ENCODE results near the gene RC3H1.

DNA sequence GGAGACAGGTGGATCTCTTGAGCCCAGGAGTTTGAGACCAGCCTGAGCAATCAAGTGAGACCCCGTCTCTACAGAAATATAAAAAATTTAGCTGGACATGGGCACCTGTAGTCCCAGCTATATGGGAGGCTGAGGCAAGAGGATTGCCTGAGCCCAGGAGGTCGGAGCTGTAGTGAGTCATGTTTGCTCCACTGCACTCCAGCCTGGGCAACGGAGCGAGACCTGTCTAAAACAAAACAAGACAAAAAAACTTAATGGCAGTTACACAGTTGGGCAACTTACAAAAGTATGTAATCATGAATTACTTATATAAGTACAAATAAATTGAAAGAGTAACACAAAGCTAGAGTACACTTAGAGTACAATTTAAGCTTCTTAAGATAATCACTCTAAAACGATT is 25.2 kb downstream of the RC3H1 start:
- no peak for TF ChIP-seq POLR2AphosphoS5 (IDR thresholded peaks at IDR 0.05; ENCODE audit: low read depth, low read length)
- TF ChIP-seq, protein P1, sequence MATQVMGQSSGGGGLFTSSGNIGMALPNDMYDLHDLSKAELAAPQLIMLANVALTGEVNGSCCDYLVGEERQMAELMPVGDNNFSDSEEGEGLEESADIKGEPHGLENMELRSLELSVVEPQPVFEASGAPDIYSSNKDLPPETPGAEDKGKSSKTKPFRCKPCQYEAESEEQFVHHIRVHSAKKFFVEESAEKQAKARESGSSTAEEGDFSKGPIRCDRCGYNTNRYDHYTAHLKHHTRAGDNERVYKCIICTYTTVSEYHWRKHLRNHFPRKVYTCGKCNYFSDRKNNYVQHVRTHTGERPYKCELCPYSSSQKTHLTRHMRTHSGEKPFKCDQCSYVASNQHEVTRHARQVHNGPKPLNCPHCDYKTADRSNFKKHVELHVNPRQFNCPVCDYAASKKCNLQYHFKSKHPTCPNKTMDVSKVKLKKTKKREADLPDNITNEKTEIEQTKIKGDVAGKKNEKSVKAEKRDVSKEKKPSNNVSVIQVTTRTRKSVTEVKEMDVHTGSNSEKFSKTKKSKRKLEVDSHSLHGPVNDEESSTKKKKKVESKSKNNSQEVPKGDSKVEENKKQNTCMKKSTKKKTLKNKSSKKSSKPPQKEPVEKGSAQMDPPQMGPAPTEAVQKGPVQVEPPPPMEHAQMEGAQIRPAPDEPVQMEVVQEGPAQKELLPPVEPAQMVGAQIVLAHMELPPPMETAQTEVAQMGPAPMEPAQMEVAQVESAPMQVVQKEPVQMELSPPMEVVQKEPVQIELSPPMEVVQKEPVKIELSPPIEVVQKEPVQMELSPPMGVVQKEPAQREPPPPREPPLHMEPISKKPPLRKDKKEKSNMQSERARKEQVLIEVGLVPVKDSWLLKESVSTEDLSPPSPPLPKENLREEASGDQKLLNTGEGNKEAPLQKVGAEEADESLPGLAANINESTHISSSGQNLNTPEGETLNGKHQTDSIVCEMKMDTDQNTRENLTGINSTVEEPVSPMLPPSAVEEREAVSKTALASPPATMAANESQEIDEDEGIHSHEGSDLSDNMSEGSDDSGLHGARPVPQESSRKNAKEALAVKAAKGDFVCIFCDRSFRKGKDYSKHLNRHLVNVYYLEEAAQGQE (IDR thresholded peaks at IDR 0.05; ENCODE audit: insufficient read depth in 1 of 2, low read depth in 2 of 2, low read length in 2 of 2), result no peak
- no peak for TF ChIP-seq TAF1 (IDR thresholded peaks at IDR 0.05; ENCODE audit: borderline replicate concordance, insufficient read depth, low read length)
- no peak for TF ChIP-seq SIN3A (IDR thresholded peaks at IDR 0.05; ENCODE audit: borderline replicate concordance, insufficient read depth, low read length)
- TF ChIP-seq FOXP2 (optimal IDR thresholded peaks at IDR 0.05; ENCODE audit: borderline replicate concordance, extremely low read depth, extremely low read length, insufficient read depth), result no peak

Data from PFSK-1 (cell line).